Activated T-helper 1 cell treated with Interleukin-2 at 50 U/mL for 16 hours (primary cell): Measurements from ENCODE around the gene KCNAB1.

Source experiments
- DNase-seq: peaks from one replicate; pipeline ENCODE4 v3.0.0-alpha.2; 2020; ENCODE audit warnings: low read depth

KCNAB1 gene

GRCh38 chr3:156371701-156372100 is 251.3 kb downstream of the KCNAB1 start:
- no peak for DNase-seq

GRCh38 chr3:156373095-156373494 is 252.7 kb downstream of the KCNAB1 start:
- no peak for DNase-seq

- DNase-seq: no peak
These were observed 253.3 kb downstream of the KCNAB1 start for GRCh38 chr3:156373654-156374053.

GRCh38 chr3:156376199-156376598 is 255.8 kb downstream of the KCNAB1 start:
- no peak for DNase-seq

GRCh38 chr3:156377266-156377665 is 256.9 kb downstream of the KCNAB1 start:
- no peak for DNase-seq

GRCh38 chr3:156377718-156378117 is 257.3 kb downstream of the KCNAB1 start:
- no peak for DNase-seq

- DNase-seq: no peak
These were observed 258.5 kb downstream of the KCNAB1 start for GRCh38 chr3:156378871-156379270.

- DNase-seq: no peak
These were observed 258.9 kb downstream of the KCNAB1 start for GRCh38 chr3:156379327-156379726.

GRCh38 chr3:156381253-156381652 is 260.9 kb downstream of the KCNAB1 start:
- no peak for DNase-seq

GRCh38 chr3:156382458-156383346 is 262.3 kb downstream of the KCNAB1 start:
- DNase-seq: no peak

GRCh38 chr3:156383441-156384025 is 263.2 kb downstream of the KCNAB1 start:
- DNase-seq: no peak

GRCh38 chr3:156388497-156389448 is 268.4 kb downstream of the KCNAB1 start:
- no peak for DNase-seq

- DNase-seq: no peak
These were observed 269.1 kb downstream of the KCNAB1 start for GRCh38 chr3:156389449-156389950.

GRCh38 chr3:156390846-156391245 is 270.5 kb downstream of the KCNAB1 start:
- DNase-seq: no peak

GRCh38 chr3:156395961-156396710 is 275.8 kb downstream of the KCNAB1 start:
- DNase-seq: no peak

- DNase-seq: no peak
These were observed 276.5 kb downstream of the KCNAB1 start for GRCh38 chr3:156396851-156397250.

GRCh38 chr3:156397534-156397933 is 277.2 kb downstream of the KCNAB1 start:
- no peak for DNase-seq

GRCh38 chr3:156400062-156400461 is 279.7 kb downstream of the KCNAB1 start:
- no peak for DNase-seq

GRCh38 chr3:156400735-156401134 is 280.4 kb downstream of the KCNAB1 start:
- DNase-seq: no peak

- no peak for DNase-seq
These were observed 283.8 kb downstream of the KCNAB1 start for GRCh38 chr3:156404217-156404616.

- no peak for DNase-seq
These were observed 286.0 kb downstream of the KCNAB1 start for GRCh38 chr3:156406393-156406792.
